Activated naive CD8-positive, alpha-beta T cell treated with anti-CD3 and anti-CD28 coated beads, Interleukin-2, amount 10 ng/mL, durations not matched to agents 7 days and 5 days (primary cell): ENCODE data around the gene LYZL1. TPM values are rescaled to one million over a fixed set of nuclear protein-coding genes. Genes with fewer than 3 reads are reported as not detected.
"Not testable (repeated sequence)": the region's sequence is repeated elsewhere in the genome, so short reads cannot be mapped to it uniquely, and the experiment has no call there.

Source experiments
- ATAC-seq: fragments of 150-1000 bp; cut with Tn5 transposase; one replicate; pipeline ENCODE4 v1.10.0; 2021; ENCODE audit warnings: low read depth, moderate library complexity
- POLR2A ChIA-PET: fragments of 350-600 bp; sonication (Branson Sonifier 250); formaldehyde crosslinking; loops from one replicate; lab custom pipeline; 2021; ENCODE audit warnings: antibody characterized with exemption; lab: Charles Lee
- DNase-seq: peaks from one replicate; pipeline ENCODE4 v3.0.0; 2021
- H3K27ac Mint-ChIP-seq: one replicate; pipeline ENCODE4 v1.8.0; 2022; ENCODE audit warnings: mild to moderate bottlenecking, mixed read lengths
- H3K27me3 Mint-ChIP-seq: one replicate; pipeline ENCODE4 v1.8.0; 2022; ENCODE audit warnings: mild to moderate bottlenecking, moderate library complexity, mixed read lengths
- H3K36me3 Mint-ChIP-seq: one replicate; pipeline ENCODE4 v1.8.0; 2021; ENCODE audit warnings: mild to moderate bottlenecking, mixed read lengths
- H3K4me1 Mint-ChIP-seq: one replicate; pipeline ENCODE4 v1.8.0; 2021; ENCODE audit warnings: mixed read lengths
- H3K4me3 Mint-ChIP-seq: one replicate; pipeline ENCODE4 v1.8.0; 2022; ENCODE audit warnings: mild to moderate bottlenecking, moderate library complexity, mixed read lengths
- H3K9me3 Mint-ChIP-seq: one replicate; pipeline ENCODE4 v1.8.0; 2021; ENCODE audit warnings: mixed read lengths
- total RNA-seq, 2 experiments: library from RNA; stranded (reverse); gene quantifications; one replicate each; pipeline ENCODE4 v1.2.3, GENCODE V29; 2021

Gene LYZL1
- total RNA-seq, 2 experiments from 2014 or later, result not detected

GRCh38 chr10:29337526-29337925 lies 48.7 kb downstream of the LYZL1 start:
- H3K4me1 Mint-ChIP-seq, POLR2A ChIA-PET, DNase-seq, H3K27me3 Mint-ChIP-seq, H3K36me3 Mint-ChIP-seq, H3K4me3 Mint-ChIP-seq, H3K27ac Mint-ChIP-seq, ATAC-seq, H3K9me3 Mint-ChIP-seq: not testable (repeated sequence)

- ATAC-seq (no peak), DNase-seq (no peak)
- H3K27ac Mint-ChIP-seq, result no peak overlapping the region
- no peak overlapping the region for H3K4me3 Mint-ChIP-seq
- H3K4me1 Mint-ChIP-seq, result peaks cover 9% of the 10 kb centered on the region
- POLR2A ChIA-PET, result no interaction called here
- H3K27me3 Mint-ChIP-seq, result peaks cover 16% of the 10 kb centered on the region
- H3K9me3 Mint-ChIP-seq, result peaks cover 12% of the 10 kb centered on the region
- no peaks in the 10 kb centered on the region for H3K36me3 Mint-ChIP-seq
These were observed 54.8 kb downstream of the LYZL1 start for GRCh38 chr10:29343607-29344038.

- no peak for ATAC-seq
- Mint-ChIP-seq H3K4me3 (no peak overlapping the region), H3K27me3 (peaks cover 16% of the 10 kb centered on the region), H3K27ac (no peak overlapping the region), H3K9me3 (peaks cover 12% of the 10 kb centered on the region), H3K36me3 (no peaks in the 10 kb centered on the region), H3K4me1 (peaks cover 9% of the 10 kb centered on the region)
- POLR2A ChIA-PET, result no interaction called here
- no peak for DNase-seq
These were observed 55.4 kb downstream of the LYZL1 start for GRCh38 chr10:29344073-29344820.

GRCh38 chr10:29345144-29345909 lies 56.5 kb downstream of the LYZL1 start:
- POLR2A ChIA-PET, result no interaction called here
- Mint-ChIP-seq H3K4me1 (peaks cover 9% of the 10 kb centered on the region), H3K27me3 (peaks cover 15% of the 10 kb centered on the region), H3K36me3 (no peaks in the 10 kb centered on the region), H3K4me3 (no peak overlapping the region), H3K9me3 (peaks cover 12% of the 10 kb centered on the region), H3K27ac (no peak overlapping the region)
- ATAC-seq (no peak), DNase-seq (no peak)

- POLR2A ChIA-PET, result no interaction called here
These were observed 57.0 kb downstream of the LYZL1 start for GRCh38 chr10:29345910-29346209.

GRCh38 chr10:29346296-29347001 lies 57.6 kb downstream of the LYZL1 start:
- Mint-ChIP-seq H3K4me3 (no peak overlapping the region), H3K9me3 (peaks cover 11% of the 10 kb centered on the region), H3K27ac (no peak overlapping the region), H3K4me1 (peaks cover 9% of the 10 kb centered on the region), H3K27me3 (peaks cover 20% of the 10 kb centered on the region), H3K36me3 (no peaks in the 10 kb centered on the region)
- no peak for ATAC-seq
- DNase-seq, result no peak
- POLR2A ChIA-PET, result no interaction called here

More at GRCh38 chr10:29345910-29346209, 57.0 kb downstream of the LYZL1 start:
- ATAC-seq, result no peak
- Mint-ChIP-seq H3K4me1 (peaks cover 9% of the 10 kb centered on the region), H3K36me3 (no peaks in the 10 kb centered on the region), H3K9me3 (peaks cover 12% of the 10 kb centered on the region), H3K27me3 (peaks cover 16% of the 10 kb centered on the region), H3K27ac (no peak overlapping the region), H3K4me3 (no peak overlapping the region)
- no peak for DNase-seq

- no peak overlapping the region for H3K27ac Mint-ChIP-seq
- no peak for ATAC-seq
- DNase-seq, result no peak
- no peaks in the 10 kb centered on the region for H3K36me3 Mint-ChIP-seq
- H3K9me3 Mint-ChIP-seq, result no peaks in the 10 kb centered on the region
- no peak overlapping the region for H3K4me3 Mint-ChIP-seq
- peaks cover 2% of the 10 kb centered on the region for H3K4me1 Mint-ChIP-seq
- H3K27me3 Mint-ChIP-seq, result peaks cover 22% of the 10 kb centered on the region
- POLR2A ChIA-PET, result no interaction called here
These were observed 60.0 kb downstream of the LYZL1 start for GRCh38 chr10:29348836-29349235.

GRCh38 chr10:29353305-29353704 lies 64.4 kb downstream of the LYZL1 start:
- Mint-ChIP-seq H3K4me3 (no peak overlapping the region), H3K9me3 (no peaks in the 10 kb centered on the region), H3K4me1 (no peaks in the 10 kb centered on the region), H3K36me3 (no peaks in the 10 kb centered on the region), H3K27me3 (peaks cover 23% of the 10 kb centered on the region), H3K27ac (no peak overlapping the region)
- DNase-seq (no peak), ATAC-seq (no peak)
- POLR2A ChIA-PET, result no interaction called here

GRCh38 chr10:29353887-29354561 lies 65.2 kb downstream of the LYZL1 start:
- Mint-ChIP-seq H3K36me3 (no peaks in the 10 kb centered on the region), H3K27ac (no peak overlapping the region), H3K4me1 (no peaks in the 10 kb centered on the region), H3K9me3 (no peaks in the 10 kb centered on the region), H3K4me3 (no peak overlapping the region), H3K27me3 (peaks cover 22% of the 10 kb centered on the region)
- ATAC-seq, result no peak
- POLR2A ChIA-PET, result no interaction called here
- no peak for DNase-seq

GRCh38 chr10:29355411-29355991 lies 66.6 kb downstream of the LYZL1 start:
- Mint-ChIP-seq H3K4me1 (no peaks in the 10 kb centered on the region), H3K4me3 (no peak overlapping the region), H3K9me3 (no peaks in the 10 kb centered on the region), H3K27me3 (peaks cover 18% of the 10 kb centered on the region), H3K36me3 (no peaks in the 10 kb centered on the region), H3K27ac (no peak overlapping the region)
- POLR2A ChIA-PET, result no interaction called here
- DNase-seq, result no peak
- ATAC-seq, result no peak

- no peak overlapping the region for H3K4me3 Mint-ChIP-seq
- H3K27me3 Mint-ChIP-seq, result peaks cover 8% of the 10 kb centered on the region
- no peaks in the 10 kb centered on the region for H3K36me3 Mint-ChIP-seq
- no peaks in the 10 kb centered on the region for H3K9me3 Mint-ChIP-seq
- H3K27ac Mint-ChIP-seq, result no peak overlapping the region
- no peak for DNase-seq
- no peak for ATAC-seq
- no peaks in the 10 kb centered on the region for H3K4me1 Mint-ChIP-seq
- POLR2A ChIA-PET, result no interaction called here
These were observed 68.1 kb downstream of the LYZL1 start for GRCh38 chr10:29356931-29357330.

GRCh38 chr10:29358010-29358616 lies 69.2 kb downstream of the LYZL1 start:
- H3K4me1 Mint-ChIP-seq, result no peaks in the 10 kb centered on the region
- peaks cover 8% of the 10 kb centered on the region for H3K27me3 Mint-ChIP-seq
- POLR2A ChIA-PET, result no interaction called here
- H3K36me3 Mint-ChIP-seq, result no peaks in the 10 kb centered on the region
- no peak overlapping the region for H3K27ac Mint-ChIP-seq
- no peak overlapping the region for H3K4me3 Mint-ChIP-seq
- DNase-seq (no peak), ATAC-seq (no peak)
- H3K9me3 Mint-ChIP-seq, result no peaks in the 10 kb centered on the region
